Kasumi-1 (cell line): Measurements from ENCODE around the gene CCT2.

Experiments used
- DNase-seq, 2 experiments: peaks; one replicate each; lab custom pipeline; 2025; lab: John Stamatoyannopoulos, UW

Gene CCT2

DNA sequence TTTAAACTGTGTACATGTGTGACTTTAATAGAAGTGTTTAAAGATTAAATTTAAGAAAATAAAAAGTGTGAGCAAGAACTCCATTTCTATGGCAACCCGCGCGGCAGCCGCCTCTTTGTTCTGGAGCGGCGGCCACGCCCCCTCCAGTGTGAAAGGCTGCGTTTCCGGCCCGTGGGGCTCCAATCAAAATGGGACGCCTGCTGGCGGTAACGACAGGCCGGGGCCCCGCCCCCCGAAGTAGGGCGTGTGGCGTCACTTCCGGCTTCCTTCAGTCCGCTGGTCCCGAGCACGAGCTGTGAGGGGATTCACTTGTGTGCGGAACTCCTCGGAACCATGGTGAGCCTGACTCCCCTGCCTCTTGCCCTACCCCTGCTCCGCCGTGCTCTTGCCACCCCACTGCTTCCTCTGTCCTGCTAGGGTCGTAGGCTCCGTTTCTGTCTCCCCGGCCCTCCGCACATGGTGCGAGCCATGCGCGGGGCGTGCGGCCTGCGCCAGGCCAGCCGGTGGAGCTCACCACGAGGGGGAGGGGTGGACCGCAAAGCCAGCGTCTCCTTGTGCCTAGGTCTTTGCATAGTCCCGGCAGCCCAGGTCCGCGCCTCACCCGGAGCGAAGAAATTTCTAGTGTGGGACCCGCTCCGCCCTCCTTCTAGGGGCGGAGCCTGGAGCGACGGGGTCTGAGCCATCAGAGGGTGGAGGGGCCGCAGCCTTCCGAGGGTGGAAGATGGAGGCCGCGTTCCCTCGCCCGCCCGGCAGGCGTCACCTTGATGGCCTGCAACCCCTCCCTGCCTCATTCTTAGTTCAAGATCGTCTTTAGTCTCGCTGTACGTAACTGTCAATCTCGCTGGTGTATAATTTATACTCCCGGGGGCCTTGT is at the start of gene CCT2:
Gene CCT2 (plus strand): TSS at position 271 of the 874 bp plus-strand sequence. CDS start 63 bp downstream, at position 334.
- peak; percentile 93 for DNase-seq

DNA sequence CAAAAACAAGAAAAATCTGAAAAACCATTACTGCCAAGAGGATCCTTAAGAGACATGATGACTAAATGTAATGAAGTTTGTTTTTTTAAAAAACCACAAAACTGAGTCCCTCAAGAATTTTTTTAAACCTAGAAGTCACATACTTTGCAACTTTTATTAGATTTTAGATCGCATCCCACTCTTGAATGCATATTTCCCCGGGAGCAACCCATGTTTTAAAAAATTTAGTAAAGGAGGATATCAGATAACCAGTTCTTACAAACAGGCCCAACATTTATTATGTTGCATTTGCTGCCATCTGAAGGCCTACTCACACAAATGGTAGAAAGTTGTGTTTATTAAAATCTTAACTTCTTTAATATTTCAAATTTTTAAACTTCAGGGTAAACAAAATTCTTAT is 44.3 kb upstream of the CCT2 start:
- no peak for DNase-seq

DNA sequence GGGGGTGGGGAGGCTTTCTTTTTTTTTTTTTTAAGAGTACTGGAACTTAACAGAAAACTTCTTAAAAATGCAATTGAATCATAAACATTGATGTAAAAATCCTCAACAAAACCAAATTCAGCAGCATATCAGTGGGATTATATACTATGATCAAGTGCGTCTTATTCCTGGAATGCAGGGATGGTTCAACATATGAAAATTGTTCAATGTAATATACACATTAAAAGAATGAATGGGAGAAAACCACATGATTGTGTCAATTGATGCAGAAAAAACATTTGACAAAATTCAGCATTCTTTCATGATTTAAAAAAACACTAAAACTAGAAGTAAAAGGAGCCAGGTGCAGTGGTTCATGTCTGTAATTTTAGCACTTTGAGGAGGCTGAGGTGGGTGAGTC is 41.2 kb upstream of the CCT2 start:
- no peak for DNase-seq

DNA sequence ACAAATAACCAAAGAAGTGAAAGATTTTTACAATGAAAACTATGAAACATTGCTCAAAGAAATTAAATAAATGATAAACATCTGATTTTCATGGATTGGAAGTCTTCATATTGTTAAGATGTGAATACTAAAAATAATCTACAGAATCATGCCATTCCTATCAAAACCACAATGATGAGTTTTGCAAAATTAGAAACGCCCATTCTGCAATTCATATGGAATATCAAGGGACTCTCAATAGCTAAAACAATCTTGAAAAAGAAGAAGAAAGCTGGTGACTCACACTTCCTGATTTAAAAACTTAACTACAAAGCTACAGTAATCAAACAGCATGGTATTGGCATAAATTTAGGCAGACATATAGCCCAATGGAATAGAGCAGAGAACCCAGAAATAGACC is 40.2 kb upstream of the CCT2 start:
- DNase-seq = no peak

DNA sequence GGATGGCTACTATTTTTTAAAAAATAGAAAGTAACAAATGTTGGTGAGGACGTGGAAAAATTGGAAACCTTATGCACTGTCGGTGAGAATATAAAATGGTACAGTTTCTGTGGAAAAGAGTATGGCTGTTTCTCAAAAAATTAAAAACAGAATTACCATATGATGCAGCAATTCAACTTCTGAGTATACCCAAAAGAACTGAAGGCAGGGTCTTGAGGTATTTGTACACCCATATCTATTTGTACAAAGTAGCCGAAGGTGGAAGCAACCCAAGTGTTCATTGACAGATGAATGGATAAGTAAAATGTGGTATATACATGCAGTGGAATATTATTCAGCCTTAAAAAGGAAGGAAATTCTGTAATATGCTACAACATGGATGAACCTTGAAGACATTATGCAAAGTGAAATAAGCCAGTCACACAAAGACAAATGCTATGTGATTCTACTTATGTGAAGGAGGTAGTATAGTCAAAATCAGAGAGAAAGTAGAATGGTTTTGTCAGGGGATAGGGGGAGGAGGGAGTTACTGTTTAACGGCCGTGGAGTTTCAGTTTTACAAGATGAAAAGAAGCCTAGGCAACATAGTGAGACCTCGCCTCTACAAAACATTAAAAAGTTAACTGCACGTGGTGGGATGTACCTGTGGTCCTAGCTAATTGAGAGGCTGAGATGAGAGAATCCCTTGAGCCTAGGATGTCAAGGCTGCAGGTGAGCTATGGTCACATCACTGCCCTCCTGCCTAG is 38.4 kb upstream of the CCT2 start:
- DNase-seq = no peak

DNA sequence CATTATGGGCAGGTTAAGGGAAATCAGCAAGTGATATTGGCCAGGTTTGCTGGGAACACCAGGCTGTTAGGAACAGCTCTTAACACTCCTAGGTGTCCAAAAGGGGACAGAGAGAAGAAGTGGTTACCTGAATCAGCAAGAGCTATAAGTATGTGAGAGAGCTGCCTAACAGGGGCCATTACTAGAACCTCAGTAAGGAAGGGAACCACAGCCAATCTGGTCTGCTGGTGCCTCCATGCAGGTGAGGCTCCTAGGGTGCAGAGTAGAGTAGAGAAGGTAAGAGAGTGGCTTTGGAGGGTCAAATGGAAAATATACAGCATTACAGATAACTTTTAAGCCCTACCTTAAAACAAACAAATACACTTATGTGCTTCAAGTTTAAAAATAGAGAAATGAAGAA is 36.6 kb upstream of the CCT2 start:
- no peak for DNase-seq

DNA sequence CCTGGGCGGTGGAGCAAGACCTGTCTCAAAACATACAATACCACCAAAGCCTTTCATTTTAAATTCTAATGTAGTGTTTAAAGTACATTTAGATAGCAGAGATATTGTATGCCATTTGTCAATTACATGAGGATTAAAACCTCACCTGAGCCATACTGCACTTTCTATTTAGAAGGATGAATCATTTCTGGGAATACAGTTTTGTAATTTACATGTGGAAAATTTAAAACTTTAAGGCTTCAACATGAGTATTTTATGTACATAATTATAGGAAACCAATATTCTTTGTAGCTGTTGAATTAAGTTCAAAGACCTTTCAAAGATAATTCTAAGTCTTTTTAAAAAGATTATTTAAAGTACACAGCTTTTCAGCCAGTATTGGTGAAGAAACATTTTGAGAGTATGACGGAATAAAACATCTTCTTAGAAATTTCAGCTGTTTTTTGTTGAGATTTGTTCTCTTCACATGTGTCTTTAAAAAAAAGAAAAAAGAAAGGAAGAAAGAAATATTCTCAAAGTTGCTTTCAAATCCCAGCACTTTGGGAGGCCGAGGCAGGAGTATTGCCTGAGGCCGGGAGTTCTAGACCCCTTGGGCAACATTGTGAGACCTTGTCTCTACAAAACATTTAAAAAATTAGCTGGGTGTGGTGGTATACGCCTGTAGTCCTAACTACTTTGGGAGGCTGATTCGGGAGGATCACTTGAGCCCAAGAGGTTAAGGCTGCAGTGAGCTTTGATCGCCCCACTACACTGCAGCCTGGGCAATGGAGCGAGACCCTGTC is 34.5 kb upstream of the CCT2 start:
- DNase-seq = no peak

DNA sequence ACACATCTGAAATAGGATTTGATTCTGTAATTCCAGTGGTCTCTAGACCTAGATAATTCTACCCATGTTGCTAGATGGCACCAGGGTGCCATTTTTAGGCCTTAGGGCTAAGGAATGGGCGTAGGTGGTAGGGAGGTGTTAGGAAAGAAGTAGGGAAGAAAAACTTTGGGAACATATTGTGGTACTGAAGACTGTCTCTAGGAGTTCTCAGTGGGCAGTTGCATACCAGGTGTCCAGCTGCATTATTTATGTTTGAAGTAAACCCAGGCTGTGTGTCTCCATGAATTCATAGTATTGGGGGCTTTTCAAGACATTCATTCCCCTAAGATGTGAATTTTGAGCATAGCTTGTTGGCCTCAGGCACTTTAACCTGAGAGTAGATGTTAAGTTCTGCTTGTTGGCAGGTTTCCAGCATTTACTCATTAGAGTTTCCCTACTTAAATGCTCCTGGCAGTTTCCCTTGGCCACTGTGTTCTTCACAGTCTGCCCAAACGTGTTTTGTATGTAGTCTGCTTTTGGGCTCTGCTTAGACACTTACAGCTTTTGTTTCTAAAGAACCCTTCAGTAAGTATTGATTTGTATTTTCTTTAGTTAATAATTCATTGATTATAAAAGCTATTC is 31.5 kb upstream of the CCT2 start:
- DNase-seq = no peak

DNA sequence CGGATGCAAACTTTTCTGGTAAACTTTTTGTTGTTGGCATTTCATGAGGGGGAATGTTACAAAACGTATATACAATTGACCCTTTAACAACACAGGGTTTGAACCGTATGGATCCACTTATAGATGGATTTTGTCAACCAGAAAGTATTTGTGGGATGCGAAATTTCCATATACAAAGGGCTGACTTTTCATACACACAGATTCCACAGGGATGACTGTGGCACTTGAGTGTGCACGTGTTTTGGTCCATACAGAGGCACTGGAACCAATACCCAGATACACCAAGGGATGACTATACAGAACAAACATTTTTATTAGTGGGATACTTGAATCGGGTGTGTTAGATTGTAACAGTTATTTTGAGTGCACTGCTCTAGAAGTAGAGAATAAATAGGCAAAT is 29.8 kb upstream of the CCT2 start:
- DNase-seq = no peak

DNA sequence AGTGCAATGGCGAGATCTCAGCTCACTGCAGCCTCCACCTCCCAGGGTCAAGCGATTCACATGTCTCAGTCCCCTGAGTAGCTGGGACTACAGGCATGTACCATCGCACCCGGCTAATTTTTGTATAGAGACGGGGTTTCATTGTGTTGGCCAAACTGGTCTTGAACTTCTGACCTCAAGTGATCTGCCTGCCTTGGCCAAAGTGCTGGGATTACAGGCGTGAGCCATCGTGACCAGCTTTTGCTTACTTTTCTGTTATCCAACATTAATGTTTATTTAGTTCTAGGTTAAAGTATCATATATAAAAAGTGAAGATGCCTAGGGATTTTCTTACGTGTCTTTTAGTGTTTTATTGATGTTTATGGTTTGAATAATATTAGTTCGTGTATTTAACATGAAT is 28.9 kb upstream of the CCT2 start:
- DNase-seq = no peak

DNA sequence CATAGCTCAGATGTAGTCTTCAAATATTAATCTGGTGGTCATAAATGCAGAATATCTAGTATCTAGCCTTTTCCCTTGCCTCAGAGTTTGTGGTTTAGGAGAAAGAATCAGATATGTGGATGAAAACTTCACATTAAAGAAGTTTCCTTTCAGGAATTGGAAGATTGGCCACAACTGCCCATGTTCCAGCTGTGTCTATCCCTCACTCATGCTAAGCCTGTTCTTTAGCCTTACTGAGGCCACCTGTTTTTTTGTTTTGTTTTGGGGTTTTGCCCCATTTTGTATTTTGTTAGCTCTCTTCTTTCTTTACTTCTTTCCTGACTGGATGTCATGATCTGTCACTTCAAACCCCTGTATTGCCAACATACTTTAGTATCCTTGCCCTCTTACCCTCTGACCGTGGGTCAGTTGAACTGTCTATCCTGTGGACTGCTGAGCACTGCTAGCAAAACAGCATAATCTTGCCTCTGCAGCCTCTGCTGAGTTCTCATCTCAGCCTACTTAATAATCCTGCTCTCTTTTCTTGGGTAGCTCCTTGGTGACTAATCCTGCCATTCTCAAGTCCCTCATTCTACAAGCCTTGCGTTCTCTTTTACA is 22.0 kb upstream of the CCT2 start:
- no peak for DNase-seq

DNA sequence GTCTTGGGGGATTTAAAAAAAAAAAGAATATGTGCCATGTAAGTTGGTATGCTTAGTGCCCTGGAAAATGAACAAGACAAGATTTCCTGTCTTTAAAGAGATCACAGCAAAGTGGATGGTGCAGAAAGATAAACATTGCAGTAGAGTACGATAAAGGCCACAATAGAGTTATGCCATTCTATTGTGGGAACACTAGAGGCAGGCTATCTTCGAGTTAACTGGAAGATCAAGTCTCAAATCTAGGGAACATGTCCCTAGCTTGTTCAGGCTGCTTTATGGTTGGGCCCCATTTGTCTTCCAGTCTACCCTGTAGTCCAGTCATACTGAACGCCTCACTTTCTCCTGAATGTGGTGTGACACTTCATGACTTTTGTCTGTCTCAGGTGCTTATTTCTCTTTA is 18.7 kb upstream of the CCT2 start:
- DNase-seq = peak in 1 of 2 experiments; percentile 37

DNA sequence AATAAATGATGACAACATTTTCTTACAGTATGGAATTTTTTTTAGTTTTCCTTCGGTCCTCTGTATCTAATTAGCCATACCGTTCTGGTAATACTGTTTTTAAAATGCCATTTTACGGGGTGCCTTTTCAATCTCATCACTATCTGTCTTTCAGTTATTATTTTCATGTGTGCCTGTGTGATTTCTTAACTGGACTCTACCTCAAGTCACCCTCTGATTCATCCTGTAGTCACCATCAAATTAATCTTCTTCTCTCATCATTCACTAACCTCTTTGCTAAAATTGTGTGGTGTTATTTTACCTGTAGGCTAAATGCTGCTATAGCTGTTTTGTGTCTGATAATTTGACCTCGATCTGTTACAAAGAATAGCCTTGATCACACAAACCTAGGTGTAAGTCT is 16.0 kb upstream of the CCT2 start:
- no peak for DNase-seq

DNA sequence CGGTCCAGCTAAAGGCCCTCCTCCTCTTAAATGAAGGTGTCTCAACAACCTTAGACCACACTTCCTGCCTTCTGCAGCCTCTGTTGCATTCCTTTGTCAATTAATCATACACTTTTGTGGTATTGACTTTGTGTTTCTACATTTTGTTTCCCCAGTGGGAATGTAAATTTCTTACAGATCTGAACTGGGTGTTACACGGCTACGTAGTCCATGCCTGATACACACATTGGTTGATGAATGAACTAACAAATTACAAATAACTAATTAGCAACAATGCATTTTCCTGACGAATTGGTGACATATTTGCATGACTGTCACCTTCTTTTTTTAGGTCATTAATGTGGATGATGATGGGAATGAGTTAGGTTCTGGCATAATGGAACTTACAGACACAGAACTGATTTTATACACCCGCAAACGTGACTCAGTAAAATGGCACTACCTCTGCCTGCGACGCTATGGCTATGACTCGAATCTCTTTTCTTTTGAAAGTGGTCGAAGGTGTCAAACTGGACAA is 15.2 kb upstream of the CCT2 start:
- DNase-seq = no peak

DNA sequence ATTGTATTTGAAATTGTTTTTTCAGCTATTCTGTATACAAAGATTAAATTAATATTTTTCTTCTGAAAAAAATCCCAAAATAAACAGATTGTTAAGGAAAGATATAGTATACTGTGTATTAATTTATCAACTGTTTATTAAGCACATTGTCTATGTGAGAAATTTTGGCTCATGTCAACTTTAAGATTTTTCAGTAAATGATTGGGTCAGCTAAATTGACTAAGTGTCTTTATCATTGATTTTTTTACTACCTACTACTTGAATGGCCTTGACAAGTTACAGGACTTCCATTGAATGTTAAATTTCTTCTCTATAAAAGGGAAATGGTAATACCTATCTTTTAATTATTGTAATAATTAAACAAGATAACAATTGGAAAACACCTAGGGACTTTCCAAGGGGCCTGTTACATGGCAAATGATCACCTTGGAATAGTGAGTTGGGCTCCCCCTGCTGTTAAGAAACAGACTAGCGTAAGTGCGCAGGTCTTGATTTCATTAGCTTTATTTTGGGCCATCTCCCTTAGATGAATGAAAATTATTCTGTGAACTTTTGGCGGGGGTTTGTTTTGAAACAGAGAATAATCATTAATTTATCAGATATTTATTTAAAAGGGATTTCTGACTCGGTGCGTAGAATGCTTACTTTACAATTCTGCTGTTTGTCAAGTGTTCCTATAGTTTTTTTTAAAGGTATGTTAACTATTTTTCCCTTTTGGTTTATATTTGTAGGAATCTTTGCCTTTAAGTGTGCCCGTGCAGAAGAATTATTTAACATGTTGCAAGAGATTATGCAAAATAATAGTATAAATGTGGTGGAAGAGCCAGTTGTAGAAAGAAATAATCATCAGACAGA is 14.5 kb upstream of the CCT2 start:
- peak; percentile 58 to 64 for DNase-seq

DNA sequence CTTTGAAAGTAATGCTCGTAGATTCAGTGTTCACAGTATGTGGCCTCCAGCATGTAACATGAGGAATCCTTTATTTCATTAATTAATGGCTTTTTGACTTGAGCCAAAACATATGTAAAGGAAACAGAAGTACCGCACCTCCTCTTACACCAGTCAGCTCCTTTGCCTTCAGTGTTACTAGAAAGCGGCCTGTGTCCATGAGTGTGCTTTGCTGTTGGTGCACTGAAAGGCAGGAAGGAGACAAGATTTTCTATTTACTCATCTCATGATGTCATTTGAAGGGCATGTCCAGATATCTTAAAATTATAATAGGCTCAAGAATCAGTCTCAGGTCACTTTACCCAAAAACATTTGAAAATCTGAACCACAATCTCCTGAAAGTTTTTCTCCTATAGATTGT is 9.9 kb upstream of the CCT2 start:
- DNase-seq = no peak

DNA sequence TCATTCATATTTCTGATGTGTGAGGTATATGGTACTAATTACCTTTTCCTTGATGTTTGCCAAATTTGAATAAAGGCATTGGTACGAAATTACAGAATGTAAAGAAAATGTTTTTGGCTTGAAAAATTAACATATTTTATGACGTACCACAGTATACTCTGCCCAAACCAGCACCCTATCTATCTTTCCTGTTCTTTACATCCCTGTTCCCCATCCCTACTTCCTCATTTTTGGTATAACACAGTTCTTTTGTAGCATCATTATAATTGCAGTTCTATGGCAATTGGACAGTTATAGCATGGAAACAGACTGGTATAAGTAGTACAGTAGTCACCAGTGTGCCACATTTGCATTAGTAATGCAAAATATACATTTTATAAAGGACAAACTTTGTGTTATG is 7.0 kb upstream of the CCT2 start:
- peak; percentile 57 to 70 for DNase-seq

DNA sequence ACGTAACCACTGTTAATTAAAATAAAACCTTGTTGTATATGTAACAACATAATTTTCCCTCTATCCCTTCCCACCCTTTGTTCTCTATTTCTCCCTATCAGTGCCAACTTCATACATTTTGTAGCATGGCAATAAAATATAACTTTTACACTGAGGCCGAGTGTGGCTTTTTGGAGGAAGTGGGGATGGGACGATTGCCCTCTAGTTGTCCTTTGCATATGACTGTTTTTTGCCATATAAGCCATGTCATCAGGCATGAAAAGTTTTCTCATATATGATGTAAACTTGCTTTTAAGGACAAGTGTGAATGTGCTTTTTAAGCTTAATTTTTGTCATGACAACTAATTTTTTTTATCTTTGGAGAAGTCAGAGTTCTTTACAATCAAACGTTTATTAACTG is 6.2 kb upstream of the CCT2 start:
- peak in 1 of 2 experiments; percentile 12 for DNase-seq

DNA sequence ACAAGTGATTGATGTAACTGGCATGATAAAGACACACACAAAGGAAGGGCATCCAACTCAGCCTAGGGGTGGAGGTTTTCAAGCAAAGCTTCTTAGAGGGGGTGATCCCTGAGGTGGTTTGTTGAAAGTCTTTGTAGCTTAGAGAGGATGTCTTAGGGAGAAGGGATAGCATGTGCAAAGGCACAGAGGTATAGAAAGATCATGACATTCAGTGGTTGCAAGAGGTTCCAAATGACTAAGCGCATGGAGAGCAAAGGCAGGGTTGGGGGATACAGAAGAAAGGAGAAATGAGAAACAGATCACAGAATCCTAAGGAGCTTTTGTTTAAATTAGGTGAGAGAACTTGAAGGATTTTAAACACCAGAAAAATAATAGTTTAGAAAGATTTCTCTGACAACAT is 5.2 kb upstream of the CCT2 start:
- no peak for DNase-seq

DNA sequence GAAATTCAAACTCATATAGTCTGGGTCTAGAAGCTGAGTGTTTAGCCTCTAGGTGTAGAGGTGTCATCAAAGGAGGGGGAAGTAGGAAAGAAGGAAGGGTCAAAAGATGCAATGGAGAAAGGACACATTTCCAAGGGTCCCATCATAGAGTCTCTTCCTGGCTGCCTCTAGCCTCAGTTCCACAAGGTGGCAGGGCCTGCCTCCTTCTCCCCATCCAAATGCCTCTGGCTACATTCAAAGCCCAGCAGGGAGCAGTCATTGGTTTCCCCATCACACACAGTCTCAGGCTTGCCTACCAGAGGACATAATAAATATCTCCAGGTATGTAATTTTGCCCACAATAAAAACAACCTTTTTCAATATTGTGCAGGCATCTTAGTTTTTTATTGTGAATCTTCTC is 2.1 kb upstream of the CCT2 start:
- DNase-seq = peak; percentile 51 to 56

DNA sequence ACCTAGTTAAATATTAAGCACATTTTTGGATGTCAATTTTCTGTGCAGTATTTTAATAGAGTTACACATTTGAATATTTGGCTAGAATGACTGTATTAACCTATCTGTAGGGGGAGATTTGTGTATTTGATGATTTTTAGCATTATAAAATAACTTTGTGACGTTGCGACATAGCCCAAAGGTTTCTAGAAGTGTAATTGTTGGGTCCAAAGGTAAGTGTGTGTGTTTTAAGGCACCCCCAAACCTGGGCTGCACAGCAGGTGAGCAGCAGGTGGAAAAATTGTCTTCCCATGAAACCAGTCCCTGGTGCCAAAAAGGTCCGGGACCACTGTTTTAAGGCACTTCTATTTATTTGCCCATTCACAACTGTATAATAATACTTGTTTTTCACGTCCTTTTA is 3.3 kb downstream of the CCT2 start:
- DNase-seq = no peak
